ENCODE data around the gene ENGASE.

GRCh38 chr17:79048826-79049755 lies 25.5 kb upstream of the ENGASE start:
- no peak for TF ChIP-seq CTCF (IDR thresholded peaks at IDR 0.05)
- no peak for TF ChIP-seq POLR2A (IDR thresholded peaks at IDR 0.05)

All from lower leg skin (tissue), 3 donors.